Astrocyte (in vitro differentiated cells and primary cell): ENCODE measurements around the gene WWC2. TPM values are rescaled to one million over a fixed set of nuclear protein-coding genes. Genes with fewer than 3 reads are reported as not detected.

Source experiments
- DNase-seq: peaks from one replicate; pipeline ENCODE4 v3.0.0-alpha.2; 2010; ENCODE audit warnings: low read depth
- FAIRE-seq: peaks from 2 replicates; lab custom pipeline; 2011; peaks lifted over from hg19 to GRCh38; lab: Jason Lieb, UNC
- H2AFZ ChIP-seq: 2 replicates; pipeline ENCODE4 v1.6.0; 2012; ENCODE audit warnings: low read depth, low read length, inconsistent platforms
- H3K27ac ChIP-seq: 2 replicates; pipeline ENCODE4 v1.5.1; 2011; ENCODE audit warnings: low read depth, low read length, inconsistent platforms
- H3K27me3 ChIP-seq: 2 replicates; pipeline ENCODE4 v1.6.0; 2011; ENCODE audit warnings: low read length, inconsistent platforms; ENCODE audit not compliant: insufficient read depth
- H3K36me3 ChIP-seq: 2 replicates; pipeline ENCODE4 v1.5.1; 2011; ENCODE audit warnings: low read length, inconsistent platforms; ENCODE audit not compliant: insufficient read depth
- H3K4me1 ChIP-seq: 2 replicates; pipeline ENCODE4 v1.5.1; 2011; ENCODE audit warnings: low read length, inconsistent platforms; ENCODE audit not compliant: insufficient read depth
- H3K4me2 ChIP-seq: 2 replicates; pipeline ENCODE4 v1.6.0; 2012; ENCODE audit warnings: low read length, inconsistent platforms
- H3K4me3 ChIP-seq: 2 replicates; pipeline ENCODE4 v1.5.1; 2011; ENCODE audit warnings: low read depth, mild to moderate bottlenecking, low read length, inconsistent platforms; ENCODE audit not compliant: insufficient read depth
- H3K79me2 ChIP-seq: 2 replicates; pipeline ENCODE4 v1.6.0; 2012; ENCODE audit warnings: mild to moderate bottlenecking, low read length, inconsistent platforms; ENCODE audit not compliant: insufficient read depth
- H3K9ac ChIP-seq: 2 replicates; pipeline ENCODE4 v1.6.0; 2012; ENCODE audit warnings: mild to moderate bottlenecking, low read length, inconsistent platforms
- H3K9me3 ChIP-seq: 2 replicates; pipeline ENCODE4 v1.5.1; 2012; ENCODE audit warnings: low read depth, mild to moderate bottlenecking, low read length, inconsistent platforms; ENCODE audit not compliant: insufficient read depth
- H4K20me1 ChIP-seq: 2 replicates; pipeline ENCODE4 v1.6.0; 2012; ENCODE audit warnings: low read length, inconsistent platforms; ENCODE audit not compliant: insufficient read depth
- H3K27ac Mint-ChIP-seq: one replicate; pipeline ENCODE4 v1.8.0; 2021; ENCODE audit warnings: mild to moderate bottlenecking, mixed read lengths; ENCODE audit not compliant: unreplicated experiment
- H3K27me3 Mint-ChIP-seq: one replicate; pipeline ENCODE4 v1.8.0; 2021; ENCODE audit warnings: low read depth, mixed read lengths; ENCODE audit not compliant: unreplicated experiment
- H3K36me3 Mint-ChIP-seq: one replicate; pipeline ENCODE4 v1.8.0; 2021; ENCODE audit warnings: low read depth, mixed read lengths; ENCODE audit not compliant: unreplicated experiment
- H3K4me1 Mint-ChIP-seq: one replicate; pipeline ENCODE4 v1.8.0; 2021; ENCODE audit warnings: low read depth, mixed read lengths; ENCODE audit not compliant: unreplicated experiment
- H3K4me3 Mint-ChIP-seq: one replicate; pipeline ENCODE4 v1.8.0; 2021; ENCODE audit warnings: mild to moderate bottlenecking, moderate library complexity, mixed read lengths; ENCODE audit not compliant: unreplicated experiment
- H3K9me3 Mint-ChIP-seq: one replicate; pipeline ENCODE4 v1.8.0; 2021; ENCODE audit warnings: mild to moderate bottlenecking, mixed read lengths; ENCODE audit not compliant: unreplicated experiment
- EZH2 ChIP-seq: IDR thresholded peaks from 2 replicates; pipeline ENCODE4 v1.6.1; 2012; ENCODE audit warnings: mild to moderate bottlenecking, low read length, inconsistent platforms; ENCODE audit not compliant: insufficient read depth
- total RNA-seq: library from RNA; stranded (reverse); gene quantifications from 2 replicates; pipeline ENCODE4 v1.2.1, GENCODE V29; 2021
- TF ChIP-seq, protein P1 (sequence below): IDR thresholded peaks from 2 replicates; pipeline ENCODE4 v1.5.1; 2011; ENCODE audit warnings: low read depth, mild to moderate bottlenecking, inconsistent platforms, low read length, moderate library complexity; ENCODE audit not compliant: insufficient read depth

The WWC2 gene
- total RNA-seq, 1 donor from 2014 or later = 62.6 TPM

DNA sequence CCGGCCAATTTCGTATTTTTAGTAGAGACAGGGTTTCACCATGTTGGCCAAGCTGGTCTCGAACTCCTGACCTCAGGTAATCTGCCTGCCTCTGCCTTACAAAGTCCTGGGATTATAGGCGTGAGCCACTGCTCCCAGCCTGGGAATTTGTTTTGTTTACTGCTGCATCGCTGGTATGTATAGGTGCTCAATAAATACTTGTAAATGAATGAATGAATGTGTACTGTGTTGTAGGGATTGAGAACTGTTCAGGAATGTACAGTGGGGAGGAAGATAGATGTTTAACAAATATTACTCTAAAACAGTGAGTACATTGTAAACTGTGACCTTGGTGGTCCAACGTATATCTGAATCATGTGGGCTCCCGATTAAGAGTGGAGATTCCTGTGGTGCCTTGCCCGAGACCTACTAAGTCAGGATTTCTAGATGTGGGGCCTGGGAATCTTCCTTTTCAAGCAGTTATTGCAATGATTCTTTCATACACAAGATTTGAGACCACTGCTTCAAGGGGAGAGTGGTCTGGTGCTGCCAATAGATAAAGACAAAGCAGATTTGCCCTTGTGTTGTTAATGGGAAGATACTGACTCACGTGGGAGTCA is 41.0 kb downstream of the WWC2 start:
- Mint-ChIP-seq H3K27ac (peak overlapping the region; percentile 6), H3K4me1 (peaks cover 36% of the 10 kb centered on the region), H3K27me3 (no peaks in the 10 kb centered on the region), H3K4me3 (no peak overlapping the region), H3K9me3 (no peaks in the 10 kb centered on the region), H3K36me3 (peaks cover 2% of the 10 kb centered on the region)
- Histone ChIP-seq H3K4me1 (peaks cover 43% of the 10 kb centered on the region), H2AFZ (no peak overlapping the region), H3K4me2 (peak overlapping the region; percentile 63), H3K9ac (peak overlapping the region; percentile 36), H3K27me3 (no peaks in the 10 kb centered on the region), H3K36me3 (no peaks in the 10 kb centered on the region), H3K27ac (peak overlapping the region; percentile 82), H4K20me1 (peaks cover 15% of the 10 kb centered on the region), H3K4me3 (no peak overlapping the region), H3K79me2 (peaks cover 91% of the 10 kb centered on the region), H3K9me3 (no peaks in the 10 kb centered on the region)
- FAIRE-seq = no peak
- DNase-seq = peak; percentile 58
- no peak for TF ChIP-seq EZH2
- TF ChIP-seq, protein P1, sequence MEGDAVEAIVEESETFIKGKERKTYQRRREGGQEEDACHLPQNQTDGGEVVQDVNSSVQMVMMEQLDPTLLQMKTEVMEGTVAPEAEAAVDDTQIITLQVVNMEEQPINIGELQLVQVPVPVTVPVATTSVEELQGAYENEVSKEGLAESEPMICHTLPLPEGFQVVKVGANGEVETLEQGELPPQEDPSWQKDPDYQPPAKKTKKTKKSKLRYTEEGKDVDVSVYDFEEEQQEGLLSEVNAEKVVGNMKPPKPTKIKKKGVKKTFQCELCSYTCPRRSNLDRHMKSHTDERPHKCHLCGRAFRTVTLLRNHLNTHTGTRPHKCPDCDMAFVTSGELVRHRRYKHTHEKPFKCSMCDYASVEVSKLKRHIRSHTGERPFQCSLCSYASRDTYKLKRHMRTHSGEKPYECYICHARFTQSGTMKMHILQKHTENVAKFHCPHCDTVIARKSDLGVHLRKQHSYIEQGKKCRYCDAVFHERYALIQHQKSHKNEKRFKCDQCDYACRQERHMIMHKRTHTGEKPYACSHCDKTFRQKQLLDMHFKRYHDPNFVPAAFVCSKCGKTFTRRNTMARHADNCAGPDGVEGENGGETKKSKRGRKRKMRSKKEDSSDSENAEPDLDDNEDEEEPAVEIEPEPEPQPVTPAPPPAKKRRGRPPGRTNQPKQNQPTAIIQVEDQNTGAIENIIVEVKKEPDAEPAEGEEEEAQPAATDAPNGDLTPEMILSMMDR = no peak

DNA sequence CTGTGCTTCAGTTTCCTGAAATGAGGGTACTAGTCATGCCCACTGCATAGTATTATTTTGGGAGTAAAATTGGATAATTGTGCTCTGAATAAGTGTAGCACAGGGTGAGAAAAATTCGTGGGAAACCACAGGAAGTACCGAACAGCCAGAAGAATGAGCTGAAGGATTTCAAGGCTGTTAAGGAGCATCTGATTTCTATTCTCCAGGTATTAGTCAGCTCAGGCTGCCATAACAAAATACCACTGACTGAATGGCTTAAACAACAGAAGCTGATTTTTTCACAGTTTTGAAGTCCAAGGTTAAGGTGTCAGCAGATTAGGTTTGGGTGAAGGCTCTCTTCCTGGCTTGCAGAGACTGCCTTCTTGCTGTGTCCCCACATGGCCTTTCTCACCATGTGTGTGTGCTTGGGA is 41.9 kb downstream of the WWC2 start:
- no peaks in the 10 kb centered on the region for H3K36me3 ChIP-seq
- H3K79me2 ChIP-seq = peaks cover 91% of the 10 kb centered on the region
- peak overlapping the region; percentile 49 for H3K9ac ChIP-seq
- no peak overlapping the region for H3K4me3 ChIP-seq
- H3K27ac ChIP-seq = peak overlapping the region; percentile 82
- H3K27ac Mint-ChIP-seq = peak overlapping the region; percentile 88
- H3K4me1 Mint-ChIP-seq = peaks cover 36% of the 10 kb centered on the region
- H3K27me3 ChIP-seq = no peaks in the 10 kb centered on the region
- no peaks in the 10 kb centered on the region for H3K27me3 Mint-ChIP-seq
- H3K4me3 Mint-ChIP-seq = no peak overlapping the region
- no peak overlapping the region for H2AFZ ChIP-seq
- H3K36me3 Mint-ChIP-seq = peaks cover 2% of the 10 kb centered on the region
- H3K9me3 ChIP-seq = no peaks in the 10 kb centered on the region
- H3K9me3 Mint-ChIP-seq = no peaks in the 10 kb centered on the region
- FAIRE-seq (peak; percentile 99), DNase-seq (peak; percentile 99)
- H3K4me2 ChIP-seq = peak overlapping the region; percentile 63
- H4K20me1 ChIP-seq = peaks cover 21% of the 10 kb centered on the region
- peaks cover 43% of the 10 kb centered on the region for H3K4me1 ChIP-seq
- TF ChIP-seq, protein P1 = no peak
- TF ChIP-seq EZH2 = no peak

DNA sequence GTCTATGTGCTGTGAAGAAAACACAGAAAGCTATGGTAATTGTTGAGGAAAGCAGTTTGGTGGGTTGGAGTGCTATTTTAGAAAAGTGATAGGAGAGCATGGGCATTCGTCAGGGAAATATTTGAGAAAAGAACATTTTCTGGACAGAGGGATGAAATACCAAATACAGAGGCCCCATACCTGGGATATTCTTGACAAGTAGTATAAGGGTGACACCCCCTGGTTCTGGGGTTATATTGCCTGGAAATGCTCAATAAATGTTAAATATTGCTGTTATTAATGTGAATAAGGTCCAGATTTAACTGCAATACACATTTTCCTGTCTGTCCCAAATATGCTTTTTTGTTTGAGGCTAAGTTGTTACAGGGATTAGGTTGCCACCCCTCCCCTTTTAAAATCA is 42.9 kb downstream of the WWC2 start:
- Mint-ChIP-seq H3K4me1 (peaks cover 44% of the 10 kb centered on the region), H3K27ac (peak overlapping the region; percentile 44), H3K27me3 (no peaks in the 10 kb centered on the region), H3K9me3 (no peaks in the 10 kb centered on the region), H3K36me3 (peaks cover 2% of the 10 kb centered on the region), H3K4me3 (no peak overlapping the region)
- TF ChIP-seq EZH2 = no peak
- TF ChIP-seq, protein P1 = no peak
- Histone ChIP-seq H3K9me3 (no peaks in the 10 kb centered on the region), H2AFZ (no peak overlapping the region), H3K9ac (no peak overlapping the region), H4K20me1 (peaks cover 32% of the 10 kb centered on the region), H3K79me2 (peaks cover 91% of the 10 kb centered on the region), H3K4me3 (no peak overlapping the region), H3K36me3 (no peaks in the 10 kb centered on the region), H3K27me3 (no peaks in the 10 kb centered on the region), H3K27ac (peak overlapping the region; percentile 82), H3K4me1 (peaks cover 43% of the 10 kb centered on the region), H3K4me2 (no peak overlapping the region)
- FAIRE-seq = no peak
- no peak for DNase-seq
